Measurements from ENCODE around the gene TJP1.
A peak's percentile ranks its signal among the peaks of the same experiment; 100 is the strongest.

The TJP1 gene

GRCh38 chr15:29840054-29840453 is 17.8 kb upstream of the TJP1 start:
- no peak overlapping the region for H3K14ac ChIP-seq (ENCODE audit: low read length)
- WGBS (ENCODE audit: extremely low coverage, insufficient coverage, insufficient read length), result no CpG with 5 or more reads among the region's 3 CpGs
- H3K9me3 ChIP-seq (ENCODE audit: insufficient read depth, low read depth, low read length), result peaks cover 2% of the 10 kb centered on the region
- no peak overlapping the region for H4K8ac ChIP-seq (ENCODE audit: low read depth, low read length)
- H3K23ac ChIP-seq (ENCODE audit: low read length), result no peak overlapping the region
- no peak overlapping the region for H3K4ac ChIP-seq (ENCODE audit: low read depth, low read length)
- no peak overlapping the region for H2AK5ac ChIP-seq (ENCODE audit: low read length)
- no peaks in the 10 kb centered on the region for H3K27me3 ChIP-seq (ENCODE audit: insufficient read depth, low read length)
- peaks cover 6 to 12% of the 10 kb centered on the region in 2 experiments for H3K4me1 ChIP-seq (ENCODE audit: control insufficient read depth in 1 of 2, insufficient read depth in 2 of 2, low read length in 2 of 2)
- no peak overlapping the region for H2AFZ ChIP-seq (ENCODE audit: insufficient read depth, low read length, poor library complexity)
- H3K36me3 ChIP-seq (ENCODE audit: control insufficient read depth in 1 of 2, insufficient read depth in 2 of 2, low read length in 2 of 2), result no peaks in the 10 kb centered on the region
- no peak overlapping the region for H3K4me3 ChIP-seq (ENCODE audit: low read depth, low read length)
- no peak overlapping the region for H4K12ac ChIP-seq (ENCODE audit: low read depth, low read length)
- H3K4me2 ChIP-seq (ENCODE audit: low read length), result no peak overlapping the region
- H3K79me2 ChIP-seq (ENCODE audit: control insufficient read depth, insufficient read depth, low read length, poor library complexity), result no peaks in the 10 kb centered on the region
- DNase-seq, result no peak
- H2BK12ac ChIP-seq (ENCODE audit: low read length), result no peak overlapping the region
- H3K27ac ChIP-seq (ENCODE audit: low read depth, low read length), result no peak overlapping the region
- H4K91ac ChIP-seq (ENCODE audit: low read depth, low read length), result no peak overlapping the region
- no peak overlapping the region for H2BK120ac ChIP-seq (ENCODE audit: insufficient read depth, low read length, poor library complexity)
- no peak overlapping the region for H3K9ac ChIP-seq (ENCODE audit: low read length)
- H2BK5ac ChIP-seq (ENCODE audit: low read depth, low read length, poor library complexity), result no peak overlapping the region
- no peaks in the 10 kb centered on the region for H3K79me1 ChIP-seq (ENCODE audit: low read length)
- H3K18ac ChIP-seq (ENCODE audit: low read length), result no peak overlapping the region

- Histone ChIP-seq H3K9me3 (ENCODE audit: insufficient read depth, low read depth, low read length) (no peaks in the 10 kb centered on the region), H4K12ac (ENCODE audit: low read depth, low read length) (no peak overlapping the region), H2BK120ac (ENCODE audit: insufficient read depth, low read length, poor library complexity) (no peak overlapping the region), H3K36me3 (ENCODE audit: control insufficient read depth in 1 of 2, insufficient read depth in 2 of 2, low read length in 2 of 2) (no peaks in the 10 kb centered on the region), H3K79me1 (ENCODE audit: low read length) (no peaks in the 10 kb centered on the region), H2BK5ac (ENCODE audit: low read depth, low read length, poor library complexity) (no peak overlapping the region), H3K14ac (ENCODE audit: low read length) (no peak overlapping the region), H3K27ac (ENCODE audit: low read depth, low read length) (no peak overlapping the region), H4K8ac (ENCODE audit: low read depth, low read length) (no peak overlapping the region), H3K4me2 (ENCODE audit: low read length) (no peak overlapping the region), H3K4me3 (ENCODE audit: low read depth, low read length) (no peak overlapping the region), H3K18ac (ENCODE audit: low read length) (no peak overlapping the region), H2AFZ (ENCODE audit: insufficient read depth, low read length, poor library complexity) (no peak overlapping the region), H4K91ac (ENCODE audit: low read depth, low read length) (no peak overlapping the region), H3K9ac (ENCODE audit: low read length) (no peak overlapping the region), H2AK5ac (ENCODE audit: low read length) (no peak overlapping the region), H3K27me3 (ENCODE audit: insufficient read depth, low read length) (no peaks in the 10 kb centered on the region), H3K4ac (ENCODE audit: low read depth, low read length) (no peak overlapping the region), H3K23ac (ENCODE audit: low read length) (no peak overlapping the region), H3K4me1 (ENCODE audit: control insufficient read depth in 1 of 2, insufficient read depth in 2 of 2, low read length in 2 of 2) (peaks cover 2 to 5% of the 10 kb centered on the region in 2 experiments), H3K79me2 (ENCODE audit: control insufficient read depth, insufficient read depth, low read length, poor library complexity) (no peaks in the 10 kb centered on the region), H2BK12ac (ENCODE audit: low read length) (no peak overlapping the region)
- DNase-seq, result peak in 1 of 2 donors; percentile 21
- WGBS (ENCODE audit: extremely low coverage, insufficient coverage, insufficient read length), result no CpG with 5 or more reads among the region's 3 CpGs
Observed at GRCh38 chr15:29838352-29839010, 16.2 kb upstream of the TJP1 start.

GRCh38 chr15:29835301-29835700 is 13.0 kb upstream of the TJP1 start:
- Histone ChIP-seq H3K4ac (ENCODE audit: low read depth, low read length) (no peak overlapping the region), H3K18ac (ENCODE audit: low read length) (no peak overlapping the region), H2BK12ac (ENCODE audit: low read length) (no peak overlapping the region), H3K27ac (ENCODE audit: low read depth, low read length) (no peak overlapping the region), H4K8ac (ENCODE audit: low read depth, low read length) (no peak overlapping the region), H3K9ac (ENCODE audit: low read length) (no peak overlapping the region), H2BK5ac (ENCODE audit: low read depth, low read length, poor library complexity) (no peak overlapping the region), H3K36me3 (ENCODE audit: control insufficient read depth in 1 of 2, insufficient read depth in 2 of 2, low read length in 2 of 2) (no peaks in the 10 kb centered on the region), H3K14ac (ENCODE audit: low read length) (no peak overlapping the region), H2AK5ac (ENCODE audit: low read length) (no peak overlapping the region), H3K4me3 (ENCODE audit: low read depth, low read length) (no peak overlapping the region), H3K79me2 (ENCODE audit: control insufficient read depth, insufficient read depth, low read length, poor library complexity) (no peaks in the 10 kb centered on the region), H4K12ac (ENCODE audit: low read depth, low read length) (no peak overlapping the region), H2BK120ac (ENCODE audit: insufficient read depth, low read length, poor library complexity) (no peak overlapping the region), H4K91ac (ENCODE audit: low read depth, low read length) (no peak overlapping the region), H3K4me1 (ENCODE audit: control insufficient read depth in 1 of 2, insufficient read depth in 2 of 2, low read length in 2 of 2) (peaks cover 2% of the 10 kb centered on the region in 2 experiments), H3K27me3 (ENCODE audit: insufficient read depth, low read length) (no peaks in the 10 kb centered on the region), H2AFZ (ENCODE audit: insufficient read depth, low read length, poor library complexity) (no peak overlapping the region), H3K9me3 (ENCODE audit: insufficient read depth, low read depth, low read length) (no peaks in the 10 kb centered on the region), H3K23ac (ENCODE audit: low read length) (no peak overlapping the region), H3K4me2 (ENCODE audit: low read length) (no peak overlapping the region), H3K79me1 (ENCODE audit: low read length) (no peaks in the 10 kb centered on the region)
- no CpG with 5 or more reads among the region's 4 CpGs for WGBS (ENCODE audit: extremely low coverage, insufficient coverage, insufficient read length)
- DNase-seq, result no peak

GRCh38 chr15:29832709-29833108 is 10.4 kb upstream of the TJP1 start:
- no peak overlapping the region for H3K18ac ChIP-seq (ENCODE audit: low read length)
- H3K27me3 ChIP-seq (ENCODE audit: insufficient read depth, low read length), result no peaks in the 10 kb centered on the region
- WGBS (ENCODE audit: extremely low coverage, insufficient coverage, insufficient read length), result no CpG with 5 or more reads among the region's 3 CpGs
- H3K79me2 ChIP-seq (ENCODE audit: control insufficient read depth, insufficient read depth, low read length, poor library complexity), result no peaks in the 10 kb centered on the region
- H2BK120ac ChIP-seq (ENCODE audit: insufficient read depth, low read length, poor library complexity), result no peak overlapping the region
- H3K4ac ChIP-seq (ENCODE audit: low read depth, low read length), result no peak overlapping the region
- H3K4me2 ChIP-seq (ENCODE audit: low read length), result no peak overlapping the region
- H3K4me3 ChIP-seq (ENCODE audit: low read depth, low read length), result no peak overlapping the region
- no peak overlapping the region for H3K14ac ChIP-seq (ENCODE audit: low read length)
- no peak overlapping the region for H3K27ac ChIP-seq (ENCODE audit: low read depth, low read length)
- DNase-seq, result no peak
- no peak overlapping the region for H4K12ac ChIP-seq (ENCODE audit: low read depth, low read length)
- H2AFZ ChIP-seq (ENCODE audit: insufficient read depth, low read length, poor library complexity), result no peak overlapping the region
- no peak overlapping the region for H2BK5ac ChIP-seq (ENCODE audit: low read depth, low read length, poor library complexity)
- no peak overlapping the region for H4K91ac ChIP-seq (ENCODE audit: low read depth, low read length)
- no peak overlapping the region for H3K9ac ChIP-seq (ENCODE audit: low read length)
- H3K36me3 ChIP-seq (ENCODE audit: control insufficient read depth in 1 of 2, insufficient read depth in 2 of 2, low read length in 2 of 2), result no peaks in the 10 kb centered on the region
- no peak overlapping the region for H3K23ac ChIP-seq (ENCODE audit: low read length)
- no peaks in the 10 kb centered on the region for H3K9me3 ChIP-seq (ENCODE audit: insufficient read depth, low read depth, low read length)
- peaks cover 2% of the 10 kb centered on the region in 2 experiments for H3K4me1 ChIP-seq (ENCODE audit: control insufficient read depth in 1 of 2, insufficient read depth in 2 of 2, low read length in 2 of 2)
- no peak overlapping the region for H2BK12ac ChIP-seq (ENCODE audit: low read length)
- no peak overlapping the region for H4K8ac ChIP-seq (ENCODE audit: low read depth, low read length)
- H2AK5ac ChIP-seq (ENCODE audit: low read length), result no peak overlapping the region
- no peaks in the 10 kb centered on the region for H3K79me1 ChIP-seq (ENCODE audit: low read length)

Data from trophoblast cell (in vitro differentiated cells and primary cell).